Type B pancreatic cell (in vitro differentiated cells): ENCODE results near the gene KCNC1. TPM values are rescaled to one million over a fixed set of nuclear protein-coding genes. Genes with fewer than 3 reads are reported as not detected.
A peak's percentile ranks its signal among the peaks of the same experiment; 100 is the strongest.

ENCODE experiments used
- DNase-seq: peaks from one replicate; pipeline ENCODE4 v3.0.0; 2021; ENCODE audit warnings: mixed read lengths; ENCODE audit not compliant: unreplicated experiment; ENCODE audit errors: extremely low spot score
- H3K27ac Mint-ChIP-seq: 2 replicates; pipeline ENCODE4 v1.8.0; 2021; ENCODE audit warnings: mild to moderate bottlenecking, mixed read lengths
- H3K27me3 Mint-ChIP-seq: 2 replicates; pipeline ENCODE4 v1.8.0; 2021; ENCODE audit warnings: mixed read lengths
- H3K36me3 Mint-ChIP-seq: 2 replicates; pipeline ENCODE4 v1.8.0; 2021; ENCODE audit warnings: mixed read lengths
- H3K4me1 Mint-ChIP-seq: one replicate; pipeline ENCODE4 v1.8.0; 2021; ENCODE audit warnings: mixed read lengths; ENCODE audit not compliant: unreplicated experiment
- H3K4me3 Mint-ChIP-seq: 2 replicates; pipeline ENCODE4 v1.8.0; 2021; ENCODE audit warnings: mild to moderate bottlenecking, mixed read lengths
- H3K9me3 Mint-ChIP-seq: 2 replicates; pipeline ENCODE4 v1.8.0; 2021; ENCODE audit warnings: mixed read lengths
- CTCF ChIP-seq: fragments of 200-600 bp; sonication (generic); conservative IDR thresholded peaks from 2 replicates; pipeline ENCODE4 v1.5.0; 2021; ENCODE audit warnings: antibody characterized with exemption, mild to moderate bottlenecking
- total RNA-seq: library from RNA; stranded (reverse); gene quantifications from 2 replicates; pipeline ENCODE4 v1.2.1, GENCODE V29; 2021; ENCODE audit warnings: low replicate concordance

Gene KCNC1
- total RNA-seq, 1 donor from 2014 or later: 2.8 TPM

DNA sequence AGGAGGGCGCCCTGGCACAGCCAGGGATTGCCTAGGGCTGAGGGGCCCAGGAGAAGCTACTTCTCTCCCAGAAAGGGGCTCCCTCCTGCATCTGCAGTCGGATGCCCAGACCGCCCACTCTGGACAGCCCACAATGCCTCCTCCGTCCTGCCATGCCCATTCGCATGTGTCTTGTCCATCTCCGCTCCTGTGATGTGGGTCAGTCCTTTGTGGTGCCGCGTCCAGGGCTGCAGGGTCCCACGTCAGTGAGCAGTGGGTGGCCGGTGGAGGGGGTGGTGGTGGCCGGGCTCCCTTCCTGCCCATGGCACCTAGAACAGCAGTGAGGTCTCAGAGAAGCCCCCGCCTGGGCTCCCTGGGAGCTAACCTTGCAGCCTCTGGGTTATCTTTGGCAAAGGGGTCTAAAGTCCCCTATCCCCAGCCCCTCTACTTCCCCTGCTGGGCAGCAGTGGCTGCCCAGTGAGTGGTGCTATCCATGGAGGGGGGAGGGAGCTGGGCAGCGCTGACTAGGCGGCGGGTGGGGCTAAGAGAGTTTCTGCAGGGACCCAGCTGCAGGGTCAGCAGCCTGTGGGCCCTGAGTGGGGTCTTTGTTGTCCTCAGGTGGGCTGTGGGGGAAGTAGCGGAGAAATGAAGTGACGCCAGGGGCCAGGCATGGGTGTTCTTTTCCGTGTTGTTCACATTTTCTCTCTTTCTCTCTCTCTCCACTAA, 41.1 kb downstream of the KCNC1 start:
- H3K4me1 Mint-ChIP-seq: no peaks in the 10 kb centered on the region
- no peak overlapping the region for H3K4me3 Mint-ChIP-seq
- no peaks in the 10 kb centered on the region for H3K36me3 Mint-ChIP-seq
- H3K9me3 Mint-ChIP-seq: no peaks in the 10 kb centered on the region
- no peak overlapping the region for H3K27ac Mint-ChIP-seq
- TF ChIP-seq CTCF: no peak
- peaks cover 5% of the 10 kb centered on the region for H3K27me3 Mint-ChIP-seq
- no peak for DNase-seq

GRCh38 chr11:17776212-17776875, 41.8 kb downstream of the KCNC1 start:
- H3K27ac Mint-ChIP-seq: no peak overlapping the region

GRCh38 chr11:17777086-17777737, 42.6 kb downstream of the KCNC1 start:
- H3K36me3 Mint-ChIP-seq: no peaks in the 10 kb centered on the region
- no peak for TF ChIP-seq CTCF
- H3K9me3 Mint-ChIP-seq: no peaks in the 10 kb centered on the region
- no peak overlapping the region for H3K27ac Mint-ChIP-seq
- DNase-seq: no peak
- no peaks in the 10 kb centered on the region for H3K4me1 Mint-ChIP-seq
- no peak overlapping the region for H3K4me3 Mint-ChIP-seq
- peaks cover 3% of the 10 kb centered on the region for H3K27me3 Mint-ChIP-seq

More at GRCh38 chr11:17776212-17776875, 41.8 kb downstream of the KCNC1 start:
- no peak for TF ChIP-seq CTCF
- Mint-ChIP-seq H3K4me1 (no peaks in the 10 kb centered on the region), H3K27me3 (peaks cover 3% of the 10 kb centered on the region), H3K36me3 (no peaks in the 10 kb centered on the region), H3K9me3 (no peaks in the 10 kb centered on the region), H3K4me3 (no peak overlapping the region)
- DNase-seq: no peak

DNA sequence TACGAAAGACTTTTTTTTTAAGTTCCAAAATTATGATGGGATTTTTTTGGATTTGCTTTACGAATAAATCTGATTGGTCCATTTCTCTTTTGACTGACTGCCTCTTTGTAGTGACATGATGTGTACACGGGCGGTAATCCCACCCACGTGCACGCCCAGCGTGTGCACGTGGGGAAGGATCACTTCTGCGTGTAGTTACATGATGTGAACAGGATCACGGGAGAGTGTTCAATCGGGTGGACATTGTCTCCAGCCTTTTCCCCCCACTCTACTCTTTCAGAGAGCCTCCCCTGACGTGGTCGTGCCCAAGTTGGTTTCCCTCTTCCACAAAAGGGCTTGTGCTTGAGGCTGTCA, 43.1 kb downstream of the KCNC1 start:
- TF ChIP-seq CTCF: no peak
- Mint-ChIP-seq H3K4me3 (peak overlapping the region; percentile 15), H3K27ac (no peak overlapping the region), H3K9me3 (no peaks in the 10 kb centered on the region), H3K36me3 (no peaks in the 10 kb centered on the region), H3K27me3 (peaks cover 3% of the 10 kb centered on the region), H3K4me1 (no peaks in the 10 kb centered on the region)
- DNase-seq: no peak

GRCh38 chr11:17778352-17778751, 43.8 kb downstream of the KCNC1 start:
- H3K27me3 Mint-ChIP-seq: peaks cover 3% of the 10 kb centered on the region
- no peak for TF ChIP-seq CTCF
- H3K4me3 Mint-ChIP-seq: no peak overlapping the region
- no peaks in the 10 kb centered on the region for H3K4me1 Mint-ChIP-seq
- no peaks in the 10 kb centered on the region for H3K9me3 Mint-ChIP-seq
- H3K27ac Mint-ChIP-seq: no peak overlapping the region
- no peaks in the 10 kb centered on the region for H3K36me3 Mint-ChIP-seq
- DNase-seq: no peak
